Endothelial cell of umbilical vein (primary cell): ENCODE results near the gene CACNA1C. TPM values are rescaled to one million over a fixed set of nuclear protein-coding genes. Genes with fewer than 3 reads are reported as not detected.

Experiments
- BruUV-seq: library from RNA; stranded (reverse); fragments of 400-500 nt; replicated peaks from 2 replicates; lab custom pipeline; 2021; lab: Mats Ljungman, UMichigan
- CTCF ChIA-PET: fragments of 300-600, 350-600 bp; sonication (Branson Sonifier 250); formaldehyde crosslinking; loops from one replicate; lab custom pipeline; 2021; ENCODE audit warnings: antibody characterized with exemption, inconsistent platforms; lab: Charles Lee
- POLR2A ChIA-PET: fragments of 300-600, 350-600 bp; sonication (Branson Sonifier 250); formaldehyde crosslinking; loops from one replicate; lab custom pipeline; 2021; ENCODE audit warnings: antibody characterized with exemption, inconsistent platforms; lab: Charles Lee
- DNase-seq: peaks from one replicate; pipeline ENCODE4 v3.0.0-alpha.2; 2011; ENCODE audit warnings: low read depth, low spot score
- FAIRE-seq: peaks from 2 replicates; lab custom pipeline; 2011; peaks lifted over from hg19 to GRCh38; lab: Jason Lieb, UNC
- H2AFZ ChIP-seq: 2 replicates; pipeline ENCODE4 v1.6.0; 2012; ENCODE audit warnings: low read depth, low read length, control low read depth, inconsistent platforms
- H3K27ac ChIP-seq: 2 replicates; pipeline ENCODE4 v1.5.1; 2011; ENCODE audit warnings: low read depth, mild to moderate bottlenecking, control low read depth, low read length, moderate library complexity; ENCODE audit not compliant: insufficient read depth
- H3K27me3 ChIP-seq, 2 experiments: 2 replicates each; pipeline versions ENCODE4 v1.6.0 to v1.6.1; 2011; ENCODE audit warnings: low read length in 2 of 2, mixed read lengths in 1 of 2; ENCODE audit not compliant: control insufficient read depth in 2 of 2, insufficient read depth in 2 of 2
- H3K36me3 ChIP-seq, 2 experiments: 2 replicates in 1 of 2; 3 replicates in 1 of 2; pipeline ENCODE4 v1.5.1; 2011; ENCODE audit warnings: low read length in 2 of 2, mild to moderate bottlenecking in 1 of 2, moderate library complexity in 1 of 2; ENCODE audit not compliant: control insufficient read depth in 2 of 2, insufficient read depth in 2 of 2; ENCODE audit errors: extremely low read depth in 1 of 2
- H3K4me1 ChIP-seq: 3 replicates; pipeline ENCODE4 v1.5.1; 2011; ENCODE audit warnings: mild to moderate bottlenecking, low read length; ENCODE audit not compliant: control insufficient read depth, insufficient read depth; ENCODE audit errors: extremely low read depth
- H3K4me2 ChIP-seq: 2 replicates; pipeline ENCODE4 v1.6.1; 2011; ENCODE audit warnings: low read length, control low read depth, mixed read lengths; ENCODE audit not compliant: insufficient read depth
- H3K4me3 ChIP-seq, 3 experiments: fragments of 200-600 bp in 1 of 3; sonication (generic), shearing (Covaris generic) in 1 of 3; replicated peaks in 1 of 3; 2 replicates each; pipeline ENCODE4 v1.5.1; 2011 to 2016; ENCODE audit warnings: control low read depth in 3 of 3, low read length in 3 of 3, mild to moderate bottlenecking in 2 of 3, inconsistent platforms in 1 of 3, low read depth in 1 of 3, moderate library complexity in 1 of 3; ENCODE audit not compliant: insufficient read depth in 1 of 3
- H3K79me2 ChIP-seq: 2 replicates; pipeline ENCODE4 v1.6.0; 2012; ENCODE audit warnings: low read length, inconsistent platforms; ENCODE audit not compliant: control insufficient read depth, insufficient read depth
- H3K9ac ChIP-seq: replicated peaks from 2 replicates; pipeline ENCODE3; 2011; ENCODE audit warnings: low read length, control low read depth; ENCODE audit not compliant: insufficient read depth; ENCODE audit errors: extremely low read depth
- H3K9me1 ChIP-seq: replicated peaks from 3 replicates; pipeline ENCODE4 v1.6.0; 2011; ENCODE audit warnings: mild to moderate bottlenecking, low read length; ENCODE audit not compliant: control insufficient read depth, insufficient read depth; ENCODE audit errors: extremely low read depth
- H3K9me3 ChIP-seq: replicated peaks from 2 replicates; pipeline ENCODE4 v1.5.1; 2012; ENCODE audit warnings: low read length, inconsistent platforms; ENCODE audit not compliant: control insufficient read depth, insufficient read depth
- H4K20me1 ChIP-seq: replicated peaks from 2 replicates; pipeline ENCODE3; 2011; ENCODE audit warnings: mild to moderate bottlenecking, low read length; ENCODE audit not compliant: control insufficient read depth, insufficient read depth; ENCODE audit errors: extremely low read depth
- EZH2 ChIP-seq: IDR thresholded peaks from 2 replicates; pipeline ENCODE4 v1.6.1; 2012; ENCODE audit warnings: borderline replicate concordance, low read depth, mild to moderate bottlenecking, moderate library complexity, low read length, inconsistent platforms; ENCODE audit not compliant: severe bottlenecking
- FOS ChIP-seq: IDR thresholded peaks from 2 replicates; pipeline ENCODE4 v1.6.1; 2011; ENCODE audit warnings: mild to moderate bottlenecking, low read length, moderate library complexity, borderline replicate concordance; ENCODE audit not compliant: insufficient read depth
- GATA2 ChIP-seq: IDR thresholded peaks from 2 replicates; pipeline ENCODE4 v1.7.0; 2011; ENCODE audit warnings: low read depth, mild to moderate bottlenecking, moderate library complexity, mixed read lengths, low read length; ENCODE audit not compliant: insufficient read length, insufficient read depth
- JUN ChIP-seq: IDR thresholded peaks from 2 replicates; pipeline ENCODE4 v1.6.1; 2011; ENCODE audit warnings: borderline replicate concordance, low read depth; ENCODE audit not compliant: insufficient read length, insufficient read depth
- MYC ChIP-seq: IDR thresholded peaks from one replicate; pipeline ENCODE4 v1.6.1; 2011; ENCODE audit warnings: mild to moderate bottlenecking, low read depth, low read length
- POLR2A ChIP-seq: IDR thresholded peaks from 2 replicates; pipeline ENCODE4 v1.6.1; 2012; ENCODE audit warnings: low read depth, mild to moderate bottlenecking, control low read depth, low read length
- POLR2AphosphoS5 ChIP-seq: IDR thresholded peaks from 2 replicates; pipeline ENCODE4 v1.6.1; 2012; ENCODE audit warnings: low read depth, mild to moderate bottlenecking, control low read depth, low read length, moderate library complexity; ENCODE audit not compliant: insufficient read depth
- dilution Hi-C: fragments of 300-500 bp; cut with MboI; formaldehyde crosslinking; loops from one replicate; pipeline ENCODE4 v1.15.0; 2019; ENCODE audit warnings: low sequenced_read_pairs; ENCODE audit not compliant: extremely low pct_ligation_motif_present
- intact Hi-C: fragments of 100-400 bp; cut with micrococcal nuclease; formaldehyde crosslinking; loops from one replicate; pipeline ENCODE4 v1.10.0; 2022
- polyA plus RNA-seq, 4 experiments: library from polyadenylated mRNA; depleted of rRNA in 3 of 4; stranded (reverse) in 3 of 4; unstranded in 1 of 4; fragments of >200 nt; gene quantifications; 2 replicates each; pipeline versions ENCODE4 v1.2.1 to v1.2.3, GENCODE V29; 2011 to 2012; ENCODE audit warnings: missing spikeins in 1 of 4
- total RNA-seq: library from RNA; stranded (reverse); gene quantifications from 2 replicates; pipeline ENCODE4 v1.2.3, GENCODE V29; 2021
- TF ChIP-seq, protein P1 (sequence below): IDR thresholded peaks from 2 replicates; pipeline ENCODE4 v1.6.1; 2011; ENCODE audit not compliant: insufficient read depth, insufficient read length
- TF ChIP-seq, protein P2 (sequence below), 2 donors: IDR thresholded peaks; 1 replicate in 1 of 2; 2 replicates in 1 of 2; pipeline ENCODE4 v1.5.1; 2011; ENCODE audit warnings: low read length in 2 of 2, mild to moderate bottlenecking in 2 of 2, moderate library complexity in 2 of 2, control low read depth in 1 of 2, inconsistent platforms in 1 of 2, low read depth in 1 of 2; ENCODE audit not compliant: insufficient read depth in 1 of 2; ENCODE audit errors: extremely low read depth in 1 of 2

CACNA1C gene
- total and polyA plus RNA-seq, 2 donors (not counting 3 experiments of a cell fraction or from before 2014, with no cell fraction given) = not detected

DNA sequence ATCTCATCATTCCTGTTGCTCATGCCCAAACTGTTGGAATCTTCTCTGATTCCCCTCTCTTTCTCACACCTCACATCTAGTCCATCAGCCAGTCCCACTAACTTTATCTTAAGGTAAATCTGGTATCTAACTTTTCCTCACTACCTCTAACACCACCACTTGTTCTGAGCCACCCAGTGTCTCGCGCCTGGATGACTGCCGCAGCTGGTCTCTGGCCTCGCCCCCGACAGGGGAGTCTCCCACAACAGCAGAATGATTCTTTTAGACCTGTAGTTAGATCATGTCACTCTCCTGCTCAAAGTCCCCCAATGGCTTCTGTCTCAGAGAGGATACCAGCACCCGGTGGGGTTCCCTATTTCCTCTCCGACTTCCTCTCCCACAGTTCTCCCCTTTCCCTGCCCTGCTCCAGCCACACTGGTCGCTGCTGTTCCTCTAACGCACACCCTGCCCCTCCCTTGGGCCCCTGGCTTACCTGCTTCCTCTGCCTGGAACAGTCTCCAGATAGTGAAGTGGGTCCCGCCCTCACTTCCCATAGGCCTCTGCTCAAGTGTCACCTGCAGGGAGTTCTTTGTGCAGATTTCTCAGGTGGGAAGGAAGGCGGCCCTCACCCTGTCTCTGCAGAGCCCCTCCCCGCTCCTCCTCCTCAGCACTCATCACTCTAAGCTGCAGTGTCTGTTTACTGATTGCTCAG lies 403.5 kb downstream of the CACNA1C start:
- ChIA-PET CTCF (no interaction called here), POLR2A (no interaction called here)
- Histone ChIP-seq H3K9me3 (no peaks in the 10 kb centered on the region), H3K9me1 (no peaks in the 10 kb centered on the region), H3K4me1 (no peaks in the 10 kb centered on the region), H2AFZ (no peak overlapping the region), H3K9ac (no peak overlapping the region), H3K27me3 (no peaks in the 10 kb centered on the region), H3K4me3 (no peak overlapping the region), H3K4me2 (no peak overlapping the region), H3K27ac (no peak overlapping the region), H3K36me3 (no peaks in the 10 kb centered on the region), H4K20me1 (no peaks in the 10 kb centered on the region), H3K79me2 (no peaks in the 10 kb centered on the region)
- no peak for TF ChIP-seq EZH2
- TF ChIP-seq POLR2AphosphoS5 = no peak
- no peak for TF ChIP-seq JUN
- TF ChIP-seq GATA2 = no peak
- TF ChIP-seq, protein P1, sequence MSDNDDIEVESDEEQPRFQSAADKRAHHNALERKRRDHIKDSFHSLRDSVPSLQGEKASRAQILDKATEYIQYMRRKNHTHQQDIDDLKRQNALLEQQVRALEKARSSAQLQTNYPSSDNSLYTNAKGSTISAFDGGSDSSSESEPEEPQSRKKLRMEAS = no peak
- no peak for TF ChIP-seq FOS
- no peak for TF ChIP-seq POLR2A
- TF ChIP-seq MYC = no peak
- TF ChIP-seq, protein P2, sequence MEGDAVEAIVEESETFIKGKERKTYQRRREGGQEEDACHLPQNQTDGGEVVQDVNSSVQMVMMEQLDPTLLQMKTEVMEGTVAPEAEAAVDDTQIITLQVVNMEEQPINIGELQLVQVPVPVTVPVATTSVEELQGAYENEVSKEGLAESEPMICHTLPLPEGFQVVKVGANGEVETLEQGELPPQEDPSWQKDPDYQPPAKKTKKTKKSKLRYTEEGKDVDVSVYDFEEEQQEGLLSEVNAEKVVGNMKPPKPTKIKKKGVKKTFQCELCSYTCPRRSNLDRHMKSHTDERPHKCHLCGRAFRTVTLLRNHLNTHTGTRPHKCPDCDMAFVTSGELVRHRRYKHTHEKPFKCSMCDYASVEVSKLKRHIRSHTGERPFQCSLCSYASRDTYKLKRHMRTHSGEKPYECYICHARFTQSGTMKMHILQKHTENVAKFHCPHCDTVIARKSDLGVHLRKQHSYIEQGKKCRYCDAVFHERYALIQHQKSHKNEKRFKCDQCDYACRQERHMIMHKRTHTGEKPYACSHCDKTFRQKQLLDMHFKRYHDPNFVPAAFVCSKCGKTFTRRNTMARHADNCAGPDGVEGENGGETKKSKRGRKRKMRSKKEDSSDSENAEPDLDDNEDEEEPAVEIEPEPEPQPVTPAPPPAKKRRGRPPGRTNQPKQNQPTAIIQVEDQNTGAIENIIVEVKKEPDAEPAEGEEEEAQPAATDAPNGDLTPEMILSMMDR (IDR thresholded peaks at IDR 0.05; ENCODE audit: extremely low read depth in 1 of 2, insufficient read depth in 1 of 2, low read depth in 1 of 2, low read length in 2 of 2) = no peak
- dilution Hi-C loops = no loop called here
- DNase-seq (no peak), FAIRE-seq (no peak)
- no TSS peak for BruUV-seq
- intact Hi-C loops = no loop called here
